ENCODE measurements around the gene DLGAP1. TPM values are rescaled to one million over a fixed set of nuclear protein-coding genes. Genes with fewer than 3 reads are reported as not detected.

The DLGAP1 gene
- total RNA-seq, 1 donor from 2014 or later = 0.05 TPM

GRCh38 chr18:3716116-3716660 lies 738.9 kb downstream of the DLGAP1 start:
- H3K9me3 Mint-ChIP-seq (ENCODE audit: unreplicated experiment) = no peaks in the 10 kb centered on the region
- no peak overlapping the region for H3K4me3 Mint-ChIP-seq (ENCODE audit: unreplicated experiment)
- H3K27ac Mint-ChIP-seq (ENCODE audit: unreplicated experiment) = no peak overlapping the region
- peaks cover 42% of the 10 kb centered on the region for H3K27me3 Mint-ChIP-seq (ENCODE audit: unreplicated experiment)
- TF ChIP-seq CTCF (IDR thresholded peaks at IDR 0.05) = no peak
- no peaks in the 10 kb centered on the region for H3K4me1 Mint-ChIP-seq (ENCODE audit: unreplicated experiment)
- DNase-seq (ENCODE audit: extremely low spot score, unreplicated experiment) = no peak
- no peaks in the 10 kb centered on the region for H3K36me3 Mint-ChIP-seq (ENCODE audit: unreplicated experiment)

DNA sequence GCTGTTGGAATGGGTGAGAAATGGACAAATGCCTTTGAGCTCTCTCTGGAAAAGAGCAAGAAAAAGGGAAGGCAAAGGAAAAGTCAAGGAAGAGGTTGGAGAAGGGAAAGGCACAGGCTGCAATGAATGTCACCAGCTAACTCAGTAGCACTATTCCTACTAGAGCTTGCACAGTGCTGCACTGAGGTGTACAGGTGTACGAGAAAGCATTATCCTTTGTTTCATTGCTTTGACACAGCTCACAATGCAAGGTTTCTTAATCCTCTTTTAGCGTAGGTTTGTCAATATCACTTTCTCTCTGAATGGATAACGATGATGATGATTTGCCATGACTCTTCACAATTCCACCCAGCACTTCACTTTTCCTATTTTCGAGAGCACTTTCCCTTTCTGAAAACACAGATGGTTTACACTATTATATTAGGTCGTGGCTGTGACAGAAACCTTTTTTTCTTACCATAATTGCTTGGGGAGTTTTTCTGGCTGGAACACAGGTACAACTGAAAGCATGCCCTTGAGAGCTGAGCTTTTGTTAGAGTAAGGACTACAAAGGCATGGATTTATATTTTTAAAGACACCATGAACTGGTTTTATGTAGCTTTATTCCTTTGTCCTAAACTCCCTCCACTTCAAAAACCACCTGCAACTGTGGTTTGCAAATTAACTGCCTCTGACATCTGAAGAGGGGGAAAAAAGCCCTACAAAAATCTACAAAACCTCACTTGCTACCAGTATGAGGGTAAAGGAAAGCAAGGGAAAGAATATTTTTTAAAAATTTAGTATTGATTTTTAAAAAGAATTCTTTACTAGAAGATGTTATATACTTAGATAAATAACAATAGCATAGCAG lies 739.7 kb downstream of the DLGAP1 start:
- TF ChIP-seq CTCF (IDR thresholded peaks at IDR 0.05) = no peak
- Mint-ChIP-seq H3K4me3 (ENCODE audit: unreplicated experiment) (no peak overlapping the region), H3K27me3 (ENCODE audit: unreplicated experiment) (peaks cover 42% of the 10 kb centered on the region), H3K27ac (ENCODE audit: unreplicated experiment) (no peak overlapping the region), H3K4me1 (ENCODE audit: unreplicated experiment) (peaks cover 7% of the 10 kb centered on the region), H3K36me3 (ENCODE audit: unreplicated experiment) (no peaks in the 10 kb centered on the region), H3K9me3 (ENCODE audit: unreplicated experiment) (no peaks in the 10 kb centered on the region)
- no peak for DNase-seq (ENCODE audit: extremely low spot score, unreplicated experiment)

DNA sequence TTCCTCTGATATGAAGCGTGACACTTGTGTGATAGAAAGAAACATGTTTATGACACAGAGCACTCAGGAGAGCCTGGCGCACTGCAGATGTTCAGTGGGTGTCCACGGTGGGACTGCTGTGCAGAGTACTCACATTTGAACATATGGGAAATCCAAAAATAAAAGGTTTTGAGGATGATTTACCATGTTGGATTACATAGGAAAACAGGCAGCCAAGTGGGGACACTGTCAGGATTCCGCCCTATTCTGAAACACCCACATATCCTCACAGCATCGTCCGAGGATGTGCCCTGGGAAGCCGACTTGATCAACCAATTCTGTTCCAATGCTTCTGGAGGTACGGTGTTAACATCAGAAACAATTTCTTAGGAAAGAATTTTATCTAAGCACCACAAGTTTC lies 741.4 kb downstream of the DLGAP1 start:
- H3K9me3 Mint-ChIP-seq (ENCODE audit: unreplicated experiment) = no peaks in the 10 kb centered on the region
- TF ChIP-seq CTCF (IDR thresholded peaks at IDR 0.05) = no peak
- H3K4me3 Mint-ChIP-seq (ENCODE audit: unreplicated experiment) = no peak overlapping the region
- H3K36me3 Mint-ChIP-seq (ENCODE audit: unreplicated experiment) = no peaks in the 10 kb centered on the region
- H3K27me3 Mint-ChIP-seq (ENCODE audit: unreplicated experiment) = peaks cover 46% of the 10 kb centered on the region
- H3K4me1 Mint-ChIP-seq (ENCODE audit: unreplicated experiment) = peaks cover 10% of the 10 kb centered on the region
- no peak overlapping the region for H3K27ac Mint-ChIP-seq (ENCODE audit: unreplicated experiment)
- DNase-seq (ENCODE audit: extremely low spot score, unreplicated experiment) = no peak

GRCh38 chr18:3713166-3713565 lies 741.9 kb downstream of the DLGAP1 start:
- Mint-ChIP-seq H3K4me1 (ENCODE audit: unreplicated experiment) (peaks cover 10% of the 10 kb centered on the region), H3K36me3 (ENCODE audit: unreplicated experiment) (no peaks in the 10 kb centered on the region), H3K27ac (ENCODE audit: unreplicated experiment) (no peak overlapping the region), H3K4me3 (ENCODE audit: unreplicated experiment) (no peak overlapping the region), H3K27me3 (ENCODE audit: unreplicated experiment) (peaks cover 50% of the 10 kb centered on the region), H3K9me3 (ENCODE audit: unreplicated experiment) (no peaks in the 10 kb centered on the region)
- DNase-seq (ENCODE audit: extremely low spot score, unreplicated experiment) = no peak
- TF ChIP-seq CTCF (IDR thresholded peaks at IDR 0.05) = no peak

DNA sequence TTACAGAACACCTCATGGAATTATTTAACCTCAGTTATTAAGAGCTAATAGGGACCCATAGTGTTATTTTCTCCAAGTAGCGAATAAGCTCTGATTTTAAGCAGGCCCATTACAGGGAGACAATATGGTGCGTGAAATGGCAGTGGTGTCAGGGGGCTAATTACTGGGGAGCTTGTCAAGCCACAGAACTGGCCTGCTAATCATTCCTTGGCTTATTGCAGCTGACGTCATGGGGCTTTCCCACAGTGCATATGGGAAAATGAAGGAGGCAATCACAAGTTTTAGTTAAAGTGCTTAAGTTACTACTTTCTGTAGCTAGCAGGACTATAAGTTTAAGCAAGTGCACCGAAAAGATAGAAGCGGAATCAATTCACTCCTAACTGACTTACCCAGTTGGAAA lies 742.6 kb downstream of the DLGAP1 start:
- no peak overlapping the region for H3K27ac Mint-ChIP-seq (ENCODE audit: unreplicated experiment)
- no peaks in the 10 kb centered on the region for H3K36me3 Mint-ChIP-seq (ENCODE audit: unreplicated experiment)
- H3K4me3 Mint-ChIP-seq (ENCODE audit: unreplicated experiment) = no peak overlapping the region
- H3K4me1 Mint-ChIP-seq (ENCODE audit: unreplicated experiment) = peaks cover 10% of the 10 kb centered on the region
- no peak for TF ChIP-seq CTCF (IDR thresholded peaks at IDR 0.05)
- peaks cover 54% of the 10 kb centered on the region for H3K27me3 Mint-ChIP-seq (ENCODE audit: unreplicated experiment)
- no peaks in the 10 kb centered on the region for H3K9me3 Mint-ChIP-seq (ENCODE audit: unreplicated experiment)
- no peak for DNase-seq (ENCODE audit: extremely low spot score, unreplicated experiment)
